CD4-positive, alpha-beta T cell (primary cell): Measurements from ENCODE around the gene CSTPP1. TPM values are rescaled to one million over a fixed set of nuclear protein-coding genes. Genes with fewer than 3 reads are reported as not detected.

Experiments used
- ATAC-seq: fragments of 200-7000 bp; cut with Tn5 transposase; one replicate; pipeline ENCODE4 v1.10.0; 2022; ENCODE audit warnings: mild to moderate bottlenecking; ENCODE audit not compliant: poor library complexity
- CTCF ChIA-PET: fragments of 350-600 bp; sonication (Branson Sonifier 250); formaldehyde crosslinking; loops from one replicate; lab custom pipeline; 2021; ENCODE audit warnings: antibody characterized with exemption, inconsistent platforms; lab: Charles Lee
- POLR2A ChIA-PET: fragments of 350-600 bp; sonication (Branson Sonifier 250); formaldehyde crosslinking; loops from one replicate; lab custom pipeline; 2021; ENCODE audit warnings: antibody characterized with exemption, inconsistent platforms; lab: Charles Lee
- DNase-seq, 14 experiments: peaks; one replicate each; pipeline ENCODE4 v3.0.0-alpha.2; 2013 to 2020; ENCODE audit warnings: mixed read lengths in 2 of 14
- H3K27ac ChIP-seq, 2 donors: one replicate each; pipeline versions ENCODE4 v1.5.1 to v1.7.0; 2013; ENCODE audit warnings: low read length in 2 of 2, low read depth in 1 of 2, mild to moderate bottlenecking in 1 of 2
- H3K27me3 ChIP-seq, 2 experiments: 1 replicate in 1 of 2; 2 replicates in 1 of 2; pipeline versions ENCODE4 v1.6.1 to v1.7.0; 2013; ENCODE audit warnings: low read length in 2 of 2, control low read depth in 1 of 2, mild to moderate bottlenecking in 1 of 2, moderate library complexity in 1 of 2; ENCODE audit not compliant: insufficient read depth in 2 of 2, control insufficient read depth in 1 of 2
- H3K36me3 ChIP-seq: one replicate; pipeline ENCODE4 v1.6.1; 2013; ENCODE audit warnings: low read length, control low read depth; ENCODE audit not compliant: insufficient read depth
- H3K4me1 ChIP-seq: one replicate; pipeline ENCODE4 v1.6.1; 2013; ENCODE audit warnings: low read length, control low read depth; ENCODE audit not compliant: insufficient read depth
- H3K4me3 ChIP-seq: one replicate; pipeline ENCODE4 v1.5.1; 2013; ENCODE audit warnings: mild to moderate bottlenecking, low read length, moderate library complexity
- H3K9me3 ChIP-seq, 2 experiments: 1 replicate in 1 of 2; 2 replicates in 1 of 2; pipeline versions ENCODE4 v1.6.1 to v1.7.0; 2013; ENCODE audit warnings: low read length in 2 of 2, mild to moderate bottlenecking in 2 of 2, control low read depth in 1 of 2, moderate library complexity in 1 of 2; ENCODE audit not compliant: control insufficient read depth in 1 of 2, insufficient read depth in 1 of 2
- H3K27ac Mint-ChIP-seq: one replicate; pipeline ENCODE4 v1.8.0; 2020; ENCODE audit warnings: mixed read lengths
- H3K27me3 Mint-ChIP-seq: one replicate; pipeline ENCODE4 v1.8.0; 2021; ENCODE audit warnings: mixed read lengths
- H3K36me3 Mint-ChIP-seq: one replicate; pipeline ENCODE4 v1.8.0; 2021; ENCODE audit warnings: low read depth, mixed read lengths
- H3K4me1 Mint-ChIP-seq: one replicate; pipeline ENCODE4 v1.8.0; 2021; ENCODE audit warnings: low read depth, mixed read lengths
- H3K4me3 Mint-ChIP-seq: one replicate; pipeline ENCODE4 v1.8.0; 2020; ENCODE audit warnings: mild to moderate bottlenecking, mixed read lengths
- H3K9me3 Mint-ChIP-seq: one replicate; pipeline ENCODE4 v1.8.0; 2020; ENCODE audit warnings: mixed read lengths
- CTCF ChIP-seq: fragments of 200-600 bp; IDR thresholded peaks from one replicate; pipeline ENCODE4 v1.8.0; 2022; ENCODE audit warnings: antibody characterized with exemption, mild to moderate bottlenecking
- intact Hi-C, 2 experiments: fragments of 100-400 bp; cut with DNase I in 1 of 2; cut with micrococcal nuclease in 1 of 2; formaldehyde crosslinking; loops; one replicate each; pipeline versions ENCODE4 v1.15.1 to v1.9.0; 2023 to 2025; cut with DNase I, micrococcal nuclease
- total RNA-seq, 174 experiments: library from RNA in 2 of 174; stranded (reverse) in 2 of 174; gene quantifications; one replicate each; pipeline ENCODE4 v1.2.3 and lab custom pipeline; 2021 to 2026

CSTPP1 gene
- total RNA-seq, 2 experiments from 2014 or later: 6.6 to 7.3 TPM

GRCh38 chr11:46983598-46983997 is 47.0 kb downstream of the CSTPP1 start:
- H3K9me3 ChIP-seq: no peaks in the 10 kb centered on the region
- H3K9me3 Mint-ChIP-seq: no peaks in the 10 kb centered on the region
- H3K4me3 Mint-ChIP-seq: no peak overlapping the region
- peaks cover 12% of the 10 kb centered on the region for H3K36me3 Mint-ChIP-seq
- no peaks in the 10 kb centered on the region for H3K36me3 ChIP-seq
- ATAC-seq (no peak), DNase-seq (no peak)
- no peak overlapping the region for H3K4me3 ChIP-seq
- ChIA-PET CTCF (no interaction called here), POLR2A (no interaction called here)
- H3K4me1 ChIP-seq: no peaks in the 10 kb centered on the region
- TF ChIP-seq CTCF: no peak
- no peaks in the 10 kb centered on the region for H3K27me3 ChIP-seq
- no peaks in the 10 kb centered on the region for H3K27me3 Mint-ChIP-seq
- no peak overlapping the region for H3K27ac ChIP-seq
- intact Hi-C loops: no loop called here
- peaks cover 8% of the 10 kb centered on the region for H3K4me1 Mint-ChIP-seq
- H3K27ac Mint-ChIP-seq: no peak overlapping the region

GRCh38 chr11:46984548-46984947 is 48.0 kb downstream of the CSTPP1 start:
- Mint-ChIP-seq H3K4me3 (no peak overlapping the region), H3K27ac (no peak overlapping the region), H3K9me3 (no peaks in the 10 kb centered on the region), H3K4me1 (peaks cover 8% of the 10 kb centered on the region), H3K27me3 (no peaks in the 10 kb centered on the region), H3K36me3 (peaks cover 12% of the 10 kb centered on the region)
- DNase-seq: no peak
- CTCF ChIA-PET: no interaction called here
- no peak overlapping the region for H3K27ac ChIP-seq
- no peaks in the 10 kb centered on the region for H3K9me3 ChIP-seq
- POLR2A ChIA-PET: no interaction called here
- intact Hi-C loops: no loop called here
- H3K4me1 ChIP-seq: no peaks in the 10 kb centered on the region
- TF ChIP-seq CTCF: no peak
- H3K27me3 ChIP-seq: no peaks in the 10 kb centered on the region
- H3K36me3 ChIP-seq: no peaks in the 10 kb centered on the region
- H3K4me3 ChIP-seq: no peak overlapping the region
- ATAC-seq: no peak

- Histone ChIP-seq H3K4me1 (no peaks in the 10 kb centered on the region), H3K27me3 (no peaks in the 10 kb centered on the region), H3K27ac (no peak overlapping the region), H3K9me3 (no peaks in the 10 kb centered on the region), H3K36me3 (peaks cover 3% of the 10 kb centered on the region), H3K4me3 (no peak overlapping the region)
- no peak for TF ChIP-seq CTCF
- DNase-seq: no peak
- Mint-ChIP-seq H3K4me1 (peaks cover 8% of the 10 kb centered on the region), H3K9me3 (no peaks in the 10 kb centered on the region), H3K4me3 (no peak overlapping the region), H3K36me3 (peaks cover 12% of the 10 kb centered on the region), H3K27ac (no peak overlapping the region), H3K27me3 (no peaks in the 10 kb centered on the region)
- intact Hi-C loops: no loop called here
- ATAC-seq: no peak
- ChIA-PET POLR2A (no interaction called here), CTCF (no interaction called here)
Measured at GRCh38 chr11:46984987-46985386, 48.4 kb downstream of the CSTPP1 start.
